NCI-H2107 (cell line): ENCODE data around the gene NPRL2.
A peak's percentile ranks its signal among the peaks of the same experiment; 100 is the strongest.

Source experiments
- DNase-seq: peaks from one replicate; lab custom pipeline; 2025; lab: John Stamatoyannopoulos, UW

The NPRL2 gene

GRCh38 chr3:50350213-50350526 lies 405 bp downstream of the NPRL2 start:
- no peak for DNase-seq

GRCh38 chr3:50347187-50347813 lies 3.3 kb downstream of the NPRL2 start:
- DNase-seq: peak; percentile 44

GRCh38 chr3:50345586-50346234 lies 4.9 kb downstream of the NPRL2 start, which contains the start of gene ZMYND10:
TSS of gene ZMYND10 (minus strand) at chr3:50345732. CDS start at chr3:50345579, 153 bp downstream.
- DNase-seq: no peak

GRCh38 chr3:50345008-50345407 lies 5.6 kb downstream of the NPRL2 start:
- DNase-seq: no peak

- no peak for DNase-seq
These were observed 7.6 kb downstream of the NPRL2 start for GRCh38 chr3:50342813-50343633.

- DNase-seq: no peak
These were observed 8.5 kb downstream of the NPRL2 start for GRCh38 chr3:50341996-50342650.

GRCh38 chr3:50341537-50341936 lies 9.0 kb downstream of the NPRL2 start:
- DNase-seq: no peak

- DNase-seq: no peak
These were observed 9.9 kb downstream of the NPRL2 start, which contains the start of gene RASSF1 for GRCh38 chr3:50340448-50341329. TSS of gene RASSF1 (minus strand) at chr3:50340836. CDS start at chr3:50340805, 31 bp downstream.

- DNase-seq: no peak
These were observed 10.5 kb downstream of the NPRL2 start for GRCh38 chr3:50340147-50340447.

- no peak for DNase-seq
These were observed 11.0 kb downstream of the NPRL2 start for GRCh38 chr3:50339485-50340146.

GRCh38 chr3:50338965-50339364 lies 11.6 kb downstream of the NPRL2 start:
- no peak for DNase-seq

- peak; percentile 84 for DNase-seq
These were observed 13.3 kb downstream of the NPRL2 start for GRCh38 chr3:50337175-50337861.

GRCh38 chr3:50336452-50337174 lies 14.0 kb downstream of the NPRL2 start:
- DNase-seq: no peak

- DNase-seq: no peak
These were observed 16.1 kb downstream of the NPRL2 start for GRCh38 chr3:50334339-50335075.

GRCh38 chr3:50333744-50334328 lies 16.7 kb downstream of the NPRL2 start:
- no peak for DNase-seq

GRCh38 chr3:50331364-50331907 lies 19.1 kb downstream of the NPRL2 start:
- no peak for DNase-seq

GRCh38 chr3:50330330-50330729 lies 20.2 kb downstream of the NPRL2 start:
- DNase-seq: no peak

- DNase-seq: peak; percentile 66
These were observed 22.5 kb downstream of the NPRL2 start, which contains the start of gene TUSC2 for GRCh38 chr3:50327943-50328691. TSS of gene TUSC2 (minus strand) at chr3:50328223. CDS start at chr3:50328099, 124 bp downstream.
